Type B pancreatic cell (in vitro differentiated cells): ENCODE measurements around the gene INHBA. TPM values are rescaled to one million over a fixed set of nuclear protein-coding genes. Genes with fewer than 3 reads are reported as not detected.

Source experiments
- DNase-seq: peaks from one replicate; pipeline ENCODE4 v3.0.0; 2021; ENCODE audit warnings: mixed read lengths; ENCODE audit not compliant: unreplicated experiment; ENCODE audit errors: extremely low spot score
- H3K27ac Mint-ChIP-seq: 2 replicates; pipeline ENCODE4 v1.8.0; 2021; ENCODE audit warnings: mild to moderate bottlenecking, mixed read lengths
- H3K27me3 Mint-ChIP-seq: 2 replicates; pipeline ENCODE4 v1.8.0; 2021; ENCODE audit warnings: mixed read lengths
- H3K36me3 Mint-ChIP-seq: 2 replicates; pipeline ENCODE4 v1.8.0; 2021; ENCODE audit warnings: mixed read lengths
- H3K4me1 Mint-ChIP-seq: one replicate; pipeline ENCODE4 v1.8.0; 2021; ENCODE audit warnings: mixed read lengths; ENCODE audit not compliant: unreplicated experiment
- H3K4me3 Mint-ChIP-seq: 2 replicates; pipeline ENCODE4 v1.8.0; 2021; ENCODE audit warnings: mild to moderate bottlenecking, mixed read lengths
- H3K9me3 Mint-ChIP-seq: 2 replicates; pipeline ENCODE4 v1.8.0; 2021; ENCODE audit warnings: mixed read lengths
- total RNA-seq: library from RNA; stranded (reverse); gene quantifications from 2 replicates; pipeline ENCODE4 v1.2.1, GENCODE V29; 2021; ENCODE audit warnings: low replicate concordance
- TF ChIP-seq, protein P1 (sequence below): fragments of 200-600 bp; sonication (generic); conservative IDR thresholded peaks from 2 replicates; pipeline ENCODE4 v1.5.0; 2021; ENCODE audit warnings: antibody characterized with exemption, mild to moderate bottlenecking

INHBA gene
- total RNA-seq, 1 donor from 2014 or later = 19.9 TPM

DNA sequence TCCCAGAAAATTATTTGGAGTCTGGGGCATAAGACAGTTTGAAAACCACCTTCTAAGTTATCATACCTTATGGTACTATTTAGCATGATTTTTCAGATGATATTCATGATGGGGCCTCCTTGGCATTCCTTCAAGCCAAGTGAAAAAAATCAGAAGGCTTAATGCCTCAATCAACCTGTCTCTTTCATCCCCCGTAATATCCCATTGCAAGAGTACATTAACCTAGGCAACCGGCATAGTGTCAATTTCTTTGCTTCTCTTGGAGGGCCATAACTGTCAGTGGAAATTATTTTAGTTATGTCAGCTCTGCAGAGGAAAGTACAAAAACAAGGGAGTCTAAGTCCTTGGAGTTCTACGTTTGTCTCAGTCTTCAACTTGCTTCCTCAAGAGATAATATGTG, 43.4 kb downstream of the INHBA start:
- H3K27ac Mint-ChIP-seq = no peak overlapping the region
- H3K9me3 Mint-ChIP-seq = peaks cover 10% of the 10 kb centered on the region
- H3K4me1 Mint-ChIP-seq = peaks cover 25% of the 10 kb centered on the region
- H3K4me3 Mint-ChIP-seq = no peak overlapping the region
- H3K27me3 Mint-ChIP-seq = no peaks in the 10 kb centered on the region
- H3K36me3 Mint-ChIP-seq = peaks cover 4% of the 10 kb centered on the region
- DNase-seq = no peak
- TF ChIP-seq, protein P1, sequence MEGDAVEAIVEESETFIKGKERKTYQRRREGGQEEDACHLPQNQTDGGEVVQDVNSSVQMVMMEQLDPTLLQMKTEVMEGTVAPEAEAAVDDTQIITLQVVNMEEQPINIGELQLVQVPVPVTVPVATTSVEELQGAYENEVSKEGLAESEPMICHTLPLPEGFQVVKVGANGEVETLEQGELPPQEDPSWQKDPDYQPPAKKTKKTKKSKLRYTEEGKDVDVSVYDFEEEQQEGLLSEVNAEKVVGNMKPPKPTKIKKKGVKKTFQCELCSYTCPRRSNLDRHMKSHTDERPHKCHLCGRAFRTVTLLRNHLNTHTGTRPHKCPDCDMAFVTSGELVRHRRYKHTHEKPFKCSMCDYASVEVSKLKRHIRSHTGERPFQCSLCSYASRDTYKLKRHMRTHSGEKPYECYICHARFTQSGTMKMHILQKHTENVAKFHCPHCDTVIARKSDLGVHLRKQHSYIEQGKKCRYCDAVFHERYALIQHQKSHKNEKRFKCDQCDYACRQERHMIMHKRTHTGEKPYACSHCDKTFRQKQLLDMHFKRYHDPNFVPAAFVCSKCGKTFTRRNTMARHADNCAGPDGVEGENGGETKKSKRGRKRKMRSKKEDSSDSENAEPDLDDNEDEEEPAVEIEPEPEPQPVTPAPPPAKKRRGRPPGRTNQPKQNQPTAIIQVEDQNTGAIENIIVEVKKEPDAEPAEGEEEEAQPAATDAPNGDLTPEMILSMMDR = no peak

GRCh38 chr7:41656366-41656765, 46.5 kb downstream of the INHBA start:
- DNase-seq = no peak
- Mint-ChIP-seq H3K4me3 (no peak overlapping the region), H3K27ac (no peak overlapping the region)

DNA sequence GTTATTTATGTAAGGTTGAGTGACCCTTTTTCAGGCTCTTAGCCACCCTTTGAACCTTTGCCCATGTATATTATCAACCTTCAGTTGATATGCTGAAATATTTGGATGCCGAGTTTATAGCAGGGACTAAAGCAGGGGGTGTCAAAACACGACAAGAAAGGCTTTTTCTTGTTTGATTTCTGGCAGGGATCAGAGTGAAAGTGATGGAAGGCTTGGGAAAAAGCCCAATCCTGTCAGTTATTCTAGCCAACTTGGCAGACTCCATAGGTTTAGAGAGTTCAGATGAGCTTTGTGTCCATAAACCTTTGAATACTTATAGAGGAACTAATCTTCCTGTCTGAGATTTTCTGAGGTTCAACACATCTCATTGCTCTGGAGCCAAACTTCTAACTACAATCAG, 47.5 kb downstream of the INHBA start:
- Mint-ChIP-seq H3K36me3 (peaks cover 4% of the 10 kb centered on the region), H3K4me1 (peaks cover 15% of the 10 kb centered on the region), H3K27ac (no peak overlapping the region), H3K4me3 (no peak overlapping the region), H3K27me3 (no peaks in the 10 kb centered on the region), H3K9me3 (peaks cover 3% of the 10 kb centered on the region)
- TF ChIP-seq, protein P1 = no peak
- DNase-seq = no peak

More at GRCh38 chr7:41656366-41656765, 46.5 kb downstream of the INHBA start:
- Mint-ChIP-seq H3K4me1 (peaks cover 15% of the 10 kb centered on the region), H3K36me3 (peaks cover 4% of the 10 kb centered on the region), H3K9me3 (peaks cover 3% of the 10 kb centered on the region), H3K27me3 (no peaks in the 10 kb centered on the region)
- TF ChIP-seq, protein P1 = no peak

DNA sequence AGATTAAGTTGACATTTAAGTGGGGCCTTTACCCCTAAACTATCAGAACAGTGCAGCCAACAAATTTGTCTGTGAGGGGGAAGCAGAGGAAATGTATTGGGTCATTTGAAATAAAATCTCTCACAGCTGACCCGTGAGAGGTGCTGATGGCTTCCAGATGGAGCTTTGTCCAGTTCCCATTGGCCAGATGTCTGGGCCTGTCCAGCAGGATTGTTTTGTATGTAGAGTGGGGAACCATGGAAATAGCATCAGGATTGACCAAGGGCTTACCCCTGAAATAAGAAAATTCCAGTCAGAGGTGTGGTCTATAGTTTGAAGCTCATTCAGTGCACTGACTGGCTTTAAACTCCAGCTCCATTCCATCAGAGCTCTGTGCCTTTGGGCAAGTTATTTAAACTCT, 50.6 kb downstream of the INHBA start:
- DNase-seq = no peak
- Mint-ChIP-seq H3K27me3 (no peaks in the 10 kb centered on the region), H3K27ac (no peak overlapping the region), H3K4me1 (peaks cover 22% of the 10 kb centered on the region), H3K36me3 (no peaks in the 10 kb centered on the region), H3K4me3 (no peak overlapping the region), H3K9me3 (no peaks in the 10 kb centered on the region)
- TF ChIP-seq, protein P1 = no peak

DNA sequence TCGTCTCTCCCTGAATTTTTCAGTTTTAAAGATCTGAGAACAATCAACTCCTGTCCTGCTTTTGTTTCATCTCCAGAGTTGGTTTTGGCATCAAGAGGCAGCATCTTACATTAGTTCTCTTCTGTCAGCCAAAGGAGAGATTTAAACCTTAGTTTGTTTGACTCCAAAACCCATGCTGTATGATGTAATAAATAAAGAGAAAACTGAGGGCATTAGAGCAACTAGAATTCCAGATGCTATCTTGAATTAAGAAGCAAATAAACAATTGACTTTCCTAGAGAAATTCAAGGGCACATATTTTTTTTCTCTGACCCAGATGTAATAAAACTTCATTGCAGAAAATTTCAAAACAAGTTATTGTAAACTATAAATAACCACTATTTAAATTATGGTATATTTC, 54.4 kb downstream of the INHBA start:
- no peaks in the 10 kb centered on the region for H3K9me3 Mint-ChIP-seq
- no peak overlapping the region for H3K4me3 Mint-ChIP-seq
- TF ChIP-seq, protein P1 = no peak
- peaks cover 7% of the 10 kb centered on the region for H3K4me1 Mint-ChIP-seq
- H3K27ac Mint-ChIP-seq = no peak overlapping the region
- no peak for DNase-seq
- H3K27me3 Mint-ChIP-seq = no peaks in the 10 kb centered on the region
- H3K36me3 Mint-ChIP-seq = no peaks in the 10 kb centered on the region

- no peaks in the 10 kb centered on the region for H3K36me3 Mint-ChIP-seq
- H3K4me3 Mint-ChIP-seq = no peak overlapping the region
- H3K4me1 Mint-ChIP-seq = peaks cover 21% of the 10 kb centered on the region
- H3K9me3 Mint-ChIP-seq = peaks cover 6% of the 10 kb centered on the region
- no peaks in the 10 kb centered on the region for H3K27me3 Mint-ChIP-seq
- no peak overlapping the region for H3K27ac Mint-ChIP-seq
- DNase-seq = no peak
- TF ChIP-seq, protein P1 = no peak
Observed at GRCh38 chr7:41643616-41644015, 59.3 kb downstream of the INHBA start.
